ENCODE data around the gene SEC14L1. TPM values are rescaled to one million over a fixed set of nuclear protein-coding genes. Genes with fewer than 3 reads are reported as not detected.
"Not testable (repeated sequence)": the region's sequence is repeated elsewhere in the genome, so short reads cannot be mapped to it uniquely, and the experiment has no call there.

Gene SEC14L1
- total RNA-seq, 1 experiment from 2014 or later: 58.6 TPM

DNA sequence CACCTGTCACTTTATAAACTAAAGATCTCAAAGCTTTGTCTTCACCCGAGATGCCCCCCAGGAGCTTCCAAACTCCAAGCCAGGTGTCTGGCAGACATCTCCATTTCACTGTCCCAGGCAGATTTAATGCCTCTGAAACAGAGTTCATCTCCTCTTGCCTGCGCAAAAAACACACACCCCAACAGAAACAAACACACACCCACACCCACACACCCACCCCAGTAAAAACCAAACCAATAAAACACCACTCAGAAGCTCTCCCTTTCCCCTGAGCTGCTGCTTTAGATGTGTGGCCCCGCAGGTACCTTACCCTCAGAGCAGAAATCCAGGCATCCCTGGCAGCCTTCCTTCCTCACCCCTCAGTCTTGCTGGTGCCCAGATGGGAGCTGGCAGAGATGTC is 14.4 kb downstream of the SEC14L1 start:
- no peak overlapping the region for H2BK5ac ChIP-seq (ENCODE audit: insufficient read length, low read length)
- H2BK20ac ChIP-seq (ENCODE audit: low read depth, low read length, poor library complexity, severe bottlenecking): no peak overlapping the region
- H3K18ac ChIP-seq (ENCODE audit: insufficient read length, low read depth, low read length): no peak overlapping the region
- H2AK5ac ChIP-seq (ENCODE audit: insufficient read length, low read length): no peak overlapping the region
- no peak overlapping the region for H3K27ac ChIP-seq (ENCODE audit: insufficient read length, low read depth, low read length)
- no peak for DNase-seq
- peaks cover 0 to 9% (median 2%) of the 10 kb centered on the region in 3 experiments; a peak in 2 of 7 replicates for H3K36me3 Mint-ChIP-seq (ENCODE audit: insufficient read depth in 1 of 3, low read depth in 3 of 3)
- no peak overlapping the region for H3K4me2 ChIP-seq (ENCODE audit: insufficient read depth, insufficient read length, low read length)
- H3K9me3 Mint-ChIP-seq: no peaks in the 10 kb centered on the region
- H3K27ac Mint-ChIP-seq: peak overlapping the region; percentile 34 to 66 (median 50); a peak in 1 of 7 replicates
- H3K23me2 ChIP-seq (ENCODE audit: insufficient read length, low read depth, low read length, poor library complexity, severe bottlenecking): no peaks in the 10 kb centered on the region
- H2BK120ac ChIP-seq (ENCODE audit: low read depth, low read length, poor library complexity, severe bottlenecking): no peak overlapping the region
- H4K20me1 ChIP-seq (ENCODE audit: control insufficient read depth, insufficient read depth, insufficient read length): peaks cover 2% of the 10 kb centered on the region
- peaks cover 2% of the 10 kb centered on the region for H3K79me1 ChIP-seq (ENCODE audit: insufficient read depth, low read depth, low read length, poor library complexity, severe bottlenecking)
- H3K4me1 ChIP-seq (ENCODE audit: insufficient read depth, low read length): no peaks in the 10 kb centered on the region
- no peak overlapping the region for H3K4ac ChIP-seq (ENCODE audit: low read depth, low read length)
- no peak overlapping the region for H4K91ac ChIP-seq (ENCODE audit: insufficient read length, low read depth, low read length)
- H3K23ac ChIP-seq (ENCODE audit: insufficient read length, low read depth, low read length): no peak overlapping the region
- H2BK12ac ChIP-seq (ENCODE audit: insufficient read length, low read depth, low read length): no peak overlapping the region
- H3K56ac ChIP-seq (ENCODE audit: insufficient read length, low read depth, low read length): no peak overlapping the region
- H4K5ac ChIP-seq (ENCODE audit: insufficient read length, low read depth, low read length): no peak overlapping the region
- peaks cover 2% of the 10 kb centered on the region; the same call in 1 of the 2 replicates for H3K79me2 ChIP-seq (ENCODE audit: insufficient read depth, low read length)
- H2AFZ ChIP-seq (ENCODE audit: low read length): no peak overlapping the region
- H3T11ph ChIP-seq (ENCODE audit: low read length): no peak overlapping the region
- H3K14ac ChIP-seq (ENCODE audit: insufficient read depth, low read length): no peak overlapping the region; the same call in 1 of the 2 replicates
- no peak overlapping the region for H3K9ac ChIP-seq (ENCODE audit: extremely low read depth, insufficient read length, low read length)
- H3K4me3 Mint-ChIP-seq: no peak overlapping the region
- no peak overlapping the region for H4K8ac ChIP-seq (replicated peaks; ENCODE audit: insufficient read length, low read depth, low read length)
- no peaks in the 10 kb centered on the region for H3K27me3 Mint-ChIP-seq (ENCODE audit: low read depth)
- H2BK15ac ChIP-seq (ENCODE audit: low read depth, low read length): no peak overlapping the region
- peaks cover 10 to 14% of the 10 kb centered on the region in 2 experiments for H3K4me1 Mint-ChIP-seq
- TF ChIP-seq, protein P1, sequence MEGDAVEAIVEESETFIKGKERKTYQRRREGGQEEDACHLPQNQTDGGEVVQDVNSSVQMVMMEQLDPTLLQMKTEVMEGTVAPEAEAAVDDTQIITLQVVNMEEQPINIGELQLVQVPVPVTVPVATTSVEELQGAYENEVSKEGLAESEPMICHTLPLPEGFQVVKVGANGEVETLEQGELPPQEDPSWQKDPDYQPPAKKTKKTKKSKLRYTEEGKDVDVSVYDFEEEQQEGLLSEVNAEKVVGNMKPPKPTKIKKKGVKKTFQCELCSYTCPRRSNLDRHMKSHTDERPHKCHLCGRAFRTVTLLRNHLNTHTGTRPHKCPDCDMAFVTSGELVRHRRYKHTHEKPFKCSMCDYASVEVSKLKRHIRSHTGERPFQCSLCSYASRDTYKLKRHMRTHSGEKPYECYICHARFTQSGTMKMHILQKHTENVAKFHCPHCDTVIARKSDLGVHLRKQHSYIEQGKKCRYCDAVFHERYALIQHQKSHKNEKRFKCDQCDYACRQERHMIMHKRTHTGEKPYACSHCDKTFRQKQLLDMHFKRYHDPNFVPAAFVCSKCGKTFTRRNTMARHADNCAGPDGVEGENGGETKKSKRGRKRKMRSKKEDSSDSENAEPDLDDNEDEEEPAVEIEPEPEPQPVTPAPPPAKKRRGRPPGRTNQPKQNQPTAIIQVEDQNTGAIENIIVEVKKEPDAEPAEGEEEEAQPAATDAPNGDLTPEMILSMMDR (conservative IDR thresholded peaks at IDR 0.05): no peak
- H3K9me3 ChIP-seq (ENCODE audit: control insufficient read depth, low read depth, low read length): no peaks in the 10 kb centered on the region
- WGBS (ENCODE audit: extremely low coverage, insufficient read length, low lambda C conversion rate): no CpG with 5 or more reads among the region's 3 CpGs
- H3K27me3 ChIP-seq (ENCODE audit: insufficient read depth, low read length): no peaks in the 10 kb centered on the region

DNA sequence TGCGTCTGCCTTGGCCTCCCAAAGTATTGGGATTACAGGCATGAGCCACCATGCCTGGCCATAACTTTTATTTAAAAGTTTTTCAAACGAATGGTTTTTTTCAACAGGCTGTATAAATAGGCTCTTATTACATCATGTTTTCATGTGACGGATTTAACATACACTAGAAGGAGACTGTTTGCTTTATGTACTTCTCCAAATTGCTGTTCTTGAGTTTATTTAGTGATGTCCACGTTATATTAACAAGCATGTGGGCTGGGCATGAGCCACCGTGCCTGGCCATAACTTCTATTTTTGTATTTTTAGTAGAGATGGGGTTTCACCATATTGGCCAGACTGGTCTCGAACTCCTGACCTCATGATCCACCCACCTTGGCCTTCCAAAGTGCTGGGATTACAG is 17.0 kb downstream of the SEC14L1 start:
- not testable (repeated sequence) for H3K23me2 ChIP-seq (ENCODE audit: insufficient read length, low read depth, low read length, poor library complexity, severe bottlenecking); H3K23ac ChIP-seq (ENCODE audit: insufficient read length, low read depth, low read length); H2AFZ ChIP-seq (ENCODE audit: low read length); H2BK12ac ChIP-seq (ENCODE audit: insufficient read length, low read depth, low read length); H3T11ph ChIP-seq (ENCODE audit: low read length); H2BK120ac ChIP-seq (ENCODE audit: low read depth, low read length, poor library complexity, severe bottlenecking); H3K9me3 ChIP-seq (ENCODE audit: control insufficient read depth, low read depth, low read length); H3K27ac Mint-ChIP-seq; H3K9ac ChIP-seq (ENCODE audit: extremely low read depth, insufficient read length, low read length); H3K14ac ChIP-seq (ENCODE audit: insufficient read depth, low read length); H4K20me1 ChIP-seq (ENCODE audit: control insufficient read depth, insufficient read depth, insufficient read length); H3K4me3 Mint-ChIP-seq; H3K4me2 ChIP-seq (ENCODE audit: insufficient read depth, insufficient read length, low read length); H2BK20ac ChIP-seq (ENCODE audit: low read depth, low read length, poor library complexity, severe bottlenecking); H3K4me1 ChIP-seq (ENCODE audit: insufficient read depth, low read length); H3K27ac ChIP-seq (ENCODE audit: insufficient read length, low read depth, low read length); H3K36me3 Mint-ChIP-seq (ENCODE audit: insufficient read depth in 1 of 3, low read depth in 3 of 3); H3K9me3 Mint-ChIP-seq; H3K56ac ChIP-seq (ENCODE audit: insufficient read length, low read depth, low read length); H4K5ac ChIP-seq (ENCODE audit: insufficient read length, low read depth, low read length); H3K27me3 Mint-ChIP-seq (ENCODE audit: low read depth); DNase-seq; H3K27me3 ChIP-seq (ENCODE audit: insufficient read depth, low read length); H3K18ac ChIP-seq (ENCODE audit: insufficient read length, low read depth, low read length); H2AK5ac ChIP-seq (ENCODE audit: insufficient read length, low read length); H3K79me2 ChIP-seq (ENCODE audit: insufficient read depth, low read length); H4K8ac ChIP-seq (replicated peaks; ENCODE audit: insufficient read length, low read depth, low read length); H2BK5ac ChIP-seq (ENCODE audit: insufficient read length, low read length); H3K79me1 ChIP-seq (ENCODE audit: insufficient read depth, low read depth, low read length, poor library complexity, severe bottlenecking); H4K91ac ChIP-seq (ENCODE audit: insufficient read length, low read depth, low read length); H2BK15ac ChIP-seq (ENCODE audit: low read depth, low read length); H3K4ac ChIP-seq (ENCODE audit: low read depth, low read length)
- H3K4me1 Mint-ChIP-seq: peaks cover 20 to 27% of the 10 kb centered on the region in 2 experiments
- no CpG with 5 or more reads among the region's 6 CpGs for WGBS (ENCODE audit: extremely low coverage, insufficient read length, low lambda C conversion rate)
